Testis (tissue), 3 donors: ENCODE results near the gene PLEKHA4. TPM values are rescaled to one million over a fixed set of nuclear protein-coding genes. Genes with fewer than 3 reads are reported as not detected.
"Not testable (repeated sequence)": the region's sequence is repeated elsewhere in the genome, so short reads cannot be mapped to it uniquely, and the experiment has no call there.

Experiments used
- DNase-seq: peaks from one replicate; pipeline ENCODE4 v3.0.0-alpha.2; 2019
- H3K27ac ChIP-seq, 2 donors: fragments of 200-600 bp; sonication (generic); one replicate each; pipeline ENCODE4 v1.5.1; 2019
- H3K27me3 ChIP-seq: fragments of 200-600 bp; sonication (generic); one replicate; pipeline ENCODE4 v1.5.1; 2019
- H3K36me3 ChIP-seq: fragments of 200-600 bp; sonication (generic); one replicate; pipeline ENCODE4 v1.5.1; 2017; ENCODE audit warnings: low read depth; ENCODE audit errors: missing control alignments
- H3K4me1 ChIP-seq: fragments of 200-600 bp; sonication (generic); one replicate; pipeline ENCODE4 v1.5.1; 2019
- H3K4me3 ChIP-seq, 2 donors: fragments of 200-600 bp; sonication (generic); one replicate each; pipeline ENCODE4 v1.5.1; 2017 to 2019
- H3K9me3 ChIP-seq: fragments of 200-600 bp; sonication (generic); one replicate; pipeline ENCODE4 v1.5.1; 2017
- CTCF ChIP-seq, 3 experiments: fragments of 450-650 bp in 2 of 3; fragments of 200-600 bp in 1 of 3; sonication (generic) in 1 of 3; IDR thresholded peaks; one replicate each; pipeline ENCODE4 v1.5.1; 2016 to 2019; ENCODE audit warnings: antibody characterized with exemption in 3 of 3, mild to moderate bottlenecking in 2 of 3, moderate library complexity in 1 of 3
- POLR2A ChIP-seq: fragments of 450-650 bp; IDR thresholded peaks from one replicate; pipeline ENCODE4 v1.6.1; 2017; ENCODE audit warnings: antibody characterized with exemption, mild to moderate bottlenecking, moderate library complexity
- WGBS, 2 donors: methylation state at CpG; one replicate each; pipeline ENCODE4 v1.1.5; 2018; 5-methylcytosine and 5-hydroxymethylcytosine counted together
- intact Hi-C: fragments of 100-400 bp; cut with DNase I; formaldehyde crosslinking; loops from one replicate; pipeline ENCODE4 v1.15.1; 2023; ENCODE audit warnings: low total_unique reads
- polyA plus RNA-seq: library from polyadenylated mRNA; stranded (reverse); fragments of 350-450 nt; fragmentation: Illumina TruSeq; extraction: RNeasy Lipid Tissue Mini Kit (QIAGEN cat#74804); gene quantifications from one replicate; pipeline ENCODE4 v1.2.3, GENCODE V29; 2014; ENCODE audit warnings: low read depth, low replicate concordance; ENCODE audit not compliant: insufficient read depth
- total RNA-seq, 2 donors: library from RNA; depleted of rRNA; stranded (reverse); fragments of >200 nt; gene quantifications; one replicate each; pipeline ENCODE4 v1.2.3, GENCODE V29; 2016

PLEKHA4 gene
- total and polyA plus RNA-seq, 3 donors from 2014 or later = 12.8 to 22.3 (median 19.9) TPM

- no peaks in the 10 kb centered on the region for H3K27me3 ChIP-seq
- intact Hi-C loops = no loop called here
- H3K4me3 ChIP-seq = no peak overlapping the region
- no peaks in the 10 kb centered on the region for H3K4me1 ChIP-seq
- TF ChIP-seq POLR2A = no peak
- no peak for TF ChIP-seq CTCF (IDR thresholded peaks at IDR 0.05)
- no peaks in the 10 kb centered on the region for H3K9me3 ChIP-seq
- no peak overlapping the region for H3K27ac ChIP-seq
- no peaks in the 10 kb centered on the region for H3K36me3 ChIP-seq
- 88 to 93% methylated on average over 5 to 9 of the region's 9 CpGs for WGBS, 2 donors
- DNase-seq = no peak
Measured at GRCh38 chr19:48913114-48913889, 44.9 kb upstream of the PLEKHA4 start.

GRCh38 chr19:48910803-48911202, 42.4 kb upstream of the PLEKHA4 start:
- no peak for TF ChIP-seq CTCF (IDR thresholded peaks at IDR 0.05)
- TF ChIP-seq POLR2A = no peak
- DNase-seq = no peak
- no peaks in the 10 kb centered on the region for H3K27me3 ChIP-seq
- H3K36me3 ChIP-seq = no peaks in the 10 kb centered on the region
- H3K4me1 ChIP-seq = no peaks in the 10 kb centered on the region
- intact Hi-C loops = no loop called here
- H3K4me3 ChIP-seq = no peak overlapping the region
- H3K27ac ChIP-seq = no peak overlapping the region
- 83 to 92% methylated on average over 2 of the region's 2 CpGs for WGBS, 2 donors
- H3K9me3 ChIP-seq = no peaks in the 10 kb centered on the region

- DNase-seq, H3K27ac ChIP-seq, H3K4me1 ChIP-seq, intact Hi-C loops, H3K36me3 ChIP-seq, H3K9me3 ChIP-seq, H3K27me3 ChIP-seq, H3K4me3 ChIP-seq: not testable (repeated sequence)
- WGBS, 2 donors = 96% methylated on average over 11 of the region's 11 CpGs
Measured at GRCh38 chr19:48909424-48910077, 41.1 kb upstream of the PLEKHA4 start.

GRCh38 chr19:48907671-48908070, 39.3 kb upstream of the PLEKHA4 start:
- H3K4me3 ChIP-seq = no peak overlapping the region
- H3K27ac ChIP-seq = no peak overlapping the region
- H3K27me3 ChIP-seq = no peaks in the 10 kb centered on the region
- TF ChIP-seq POLR2A = no peak
- TF ChIP-seq CTCF (IDR thresholded peaks at IDR 0.05) = no peak
- no peaks in the 10 kb centered on the region for H3K36me3 ChIP-seq
- intact Hi-C loops = no loop called here
- 91 to 94% methylated on average over 13 to 14 of the region's 14 CpGs for WGBS, 2 donors
- no peaks in the 10 kb centered on the region for H3K9me3 ChIP-seq
- DNase-seq = no peak
- H3K4me1 ChIP-seq = no peaks in the 10 kb centered on the region

- 91 to 94% methylated on average over 10 of the region's 10 CpGs for WGBS, 2 donors
- no peaks in the 10 kb centered on the region for H3K36me3 ChIP-seq
- no peaks in the 10 kb centered on the region for H3K9me3 ChIP-seq
- H3K4me3 ChIP-seq = no peak overlapping the region
- H3K4me1 ChIP-seq = peaks cover 3% of the 10 kb centered on the region
- H3K27ac ChIP-seq = no peak overlapping the region
- no peaks in the 10 kb centered on the region for H3K27me3 ChIP-seq
- TF ChIP-seq POLR2A (no peak), CTCF (IDR thresholded peaks at IDR 0.05) (no peak)
- no peak for DNase-seq
- intact Hi-C loops = no loop called here
Measured at GRCh38 chr19:48906324-48906723, 37.9 kb upstream of the PLEKHA4 start.
